Measurements from ENCODE around the gene RNU5B-1.
"Not testable (repeated sequence)": the region's sequence is repeated elsewhere in the genome, so short reads cannot be mapped to it uniquely, and the experiment has no call there.

RNU5B-1 gene

DNA sequence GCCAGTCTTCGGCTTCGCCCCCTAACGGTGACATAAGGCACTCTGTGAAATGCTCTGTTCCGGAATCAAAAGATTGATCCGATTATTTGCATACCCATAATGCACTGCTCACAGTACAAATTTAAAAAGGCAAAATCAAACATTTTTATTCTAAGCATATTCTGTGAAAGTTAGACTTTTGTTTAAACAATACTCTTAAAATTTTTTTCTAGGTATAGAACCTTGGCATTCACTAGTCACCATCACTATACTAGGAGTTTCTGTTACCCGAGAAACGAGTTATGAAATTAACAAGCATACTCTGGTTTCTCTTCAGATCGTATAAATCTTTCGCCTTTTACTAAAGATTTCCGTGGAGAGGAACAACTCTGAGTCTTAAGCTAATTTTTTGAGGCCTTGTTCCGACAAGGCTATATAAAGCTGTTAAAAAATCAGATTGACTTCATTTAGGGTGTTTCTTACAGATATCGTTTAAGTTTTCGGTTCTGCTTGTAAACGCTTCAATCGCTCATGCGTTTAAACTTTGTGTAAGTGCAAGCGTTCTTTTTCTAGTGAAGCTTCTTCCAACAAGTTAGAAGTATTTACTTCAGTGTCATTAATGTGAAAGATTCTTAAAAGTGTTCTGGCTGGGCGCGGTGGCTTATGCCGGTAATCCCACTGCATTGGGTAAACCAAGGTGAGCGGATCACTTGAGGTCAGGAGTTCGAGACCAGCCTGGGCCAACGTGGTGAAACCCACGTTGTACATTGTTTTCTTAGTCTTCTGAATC lies at the start of gene RNU5B-1:
RNU5B-1 (plus strand) TSS at position 297 of the 769 bp plus-strand sequence.
- peak; percentile 73 to 77 for DNase-seq (ENCODE audit: low read depth in 2 of 2)

DNA sequence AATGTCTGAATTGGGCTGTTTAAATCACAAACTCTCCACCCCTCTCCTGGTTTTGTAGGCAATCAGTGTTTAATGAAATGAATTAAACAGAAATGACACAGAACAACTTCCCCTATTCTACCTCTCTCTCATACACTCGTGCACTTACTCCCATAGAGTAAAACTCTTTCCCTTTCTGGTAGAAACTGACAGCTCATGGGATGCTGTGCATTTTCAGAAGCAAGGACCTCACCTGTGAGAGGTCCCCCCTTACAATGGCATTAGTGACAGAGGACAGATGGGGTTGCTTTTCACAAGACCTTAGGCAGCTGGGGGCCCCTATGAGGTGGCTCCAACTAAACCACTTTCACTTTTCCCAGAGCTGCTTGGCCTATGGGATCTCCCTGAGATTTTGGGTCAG lies 49.7 kb upstream of the RNU5B-1 start:
- no peak for DNase-seq (ENCODE audit: low read depth in 2 of 2)

DNA sequence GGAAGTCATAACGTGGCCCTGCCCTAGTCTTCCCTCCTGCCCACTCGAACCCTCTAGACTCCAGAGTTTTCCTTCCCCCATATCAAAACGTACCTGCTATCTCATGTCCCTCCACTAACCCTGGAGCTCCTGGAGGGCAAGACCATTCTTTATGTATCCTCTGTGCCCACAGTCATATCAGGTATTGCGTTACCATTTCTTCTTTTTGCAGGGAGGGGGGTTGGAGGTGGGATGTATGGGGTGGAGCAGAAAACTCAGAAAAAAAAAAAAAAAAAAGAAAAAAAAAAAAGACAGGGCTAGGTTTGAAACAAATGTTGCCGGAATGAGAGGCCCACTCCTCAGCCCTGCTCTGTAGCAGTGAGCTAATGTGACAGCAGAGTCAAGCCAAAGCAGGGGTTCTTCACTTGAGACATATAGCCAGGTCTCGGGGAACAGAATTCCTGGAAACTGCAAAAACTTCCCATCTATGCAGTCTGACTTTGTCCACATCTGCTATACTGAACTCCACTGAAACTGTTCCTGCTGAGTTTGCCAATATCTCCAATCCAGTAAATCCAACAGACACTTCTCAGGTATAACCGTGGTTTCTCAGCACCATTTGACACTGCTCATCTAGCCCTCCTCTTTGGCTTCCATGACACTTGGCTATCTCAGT lies 48.9 kb upstream of the RNU5B-1 start:
- no peak for DNase-seq (ENCODE audit: low read depth in 2 of 2)

DNA sequence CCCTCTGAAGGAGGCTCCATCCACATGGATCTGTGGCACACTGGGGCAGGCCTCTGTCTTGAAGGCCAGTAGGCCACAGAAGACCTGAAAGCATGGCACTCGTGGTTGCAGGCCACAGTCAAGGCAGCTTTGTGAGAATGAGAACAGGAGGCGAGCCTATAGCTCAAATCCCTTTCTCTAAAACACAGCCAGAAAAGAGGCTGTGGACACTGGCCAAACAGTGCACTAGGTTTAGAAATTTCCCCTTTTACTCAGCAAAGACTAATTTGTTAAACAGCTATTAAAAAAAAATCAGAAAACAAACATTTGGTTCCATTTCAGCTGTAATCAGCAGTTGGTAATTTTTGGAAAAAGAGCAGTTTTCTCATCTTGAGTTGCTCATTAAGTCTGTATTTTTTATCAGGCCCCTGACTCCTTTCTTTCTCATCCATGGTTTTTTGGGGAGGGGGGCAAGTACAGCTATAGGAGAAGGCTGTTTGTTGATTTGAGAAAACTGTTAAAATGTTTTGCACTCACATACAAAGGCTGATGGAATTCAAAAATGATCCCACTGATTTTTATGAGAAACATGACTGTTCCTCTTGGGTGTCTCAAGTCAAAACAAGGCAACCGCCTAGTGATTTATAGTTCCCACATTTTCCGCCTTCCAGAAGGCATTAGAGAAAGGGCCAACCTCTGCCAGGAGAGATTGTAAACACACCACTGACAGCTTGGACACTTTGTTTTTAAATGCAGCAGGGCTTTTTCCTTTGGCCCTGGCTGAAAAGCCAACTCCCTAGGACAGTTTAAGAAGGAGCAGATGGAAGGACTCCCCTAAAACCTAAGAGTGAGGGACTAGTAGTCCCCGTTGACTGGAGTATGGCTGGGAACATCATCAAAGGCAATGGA lies 45.9 kb upstream of the RNU5B-1 start:
- DNase-seq (ENCODE audit: low read depth in 2 of 2), result no peak

DNA sequence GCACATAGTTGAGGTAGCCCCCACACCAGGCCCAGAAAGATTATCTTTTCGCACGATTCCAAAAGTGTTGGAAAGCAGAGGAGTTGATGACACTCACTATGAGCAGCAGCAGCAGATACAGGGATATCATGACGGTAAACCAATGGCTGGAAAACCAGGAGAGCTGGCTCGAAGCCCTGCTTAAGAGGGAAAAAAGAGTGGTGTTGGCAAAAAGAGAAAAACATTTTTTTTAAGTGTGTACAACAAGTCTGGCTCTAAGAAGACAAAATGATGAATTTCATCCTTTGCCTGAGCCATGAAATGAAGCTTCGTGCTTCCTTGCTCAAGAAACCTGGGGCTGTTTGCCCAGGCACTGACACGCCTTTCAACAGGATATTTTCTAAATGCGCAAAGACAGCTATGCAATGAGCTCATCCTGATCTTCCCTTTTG lies 45.1 kb upstream of the RNU5B-1 start:
- no peak for DNase-seq (ENCODE audit: low read depth in 2 of 2)

DNA sequence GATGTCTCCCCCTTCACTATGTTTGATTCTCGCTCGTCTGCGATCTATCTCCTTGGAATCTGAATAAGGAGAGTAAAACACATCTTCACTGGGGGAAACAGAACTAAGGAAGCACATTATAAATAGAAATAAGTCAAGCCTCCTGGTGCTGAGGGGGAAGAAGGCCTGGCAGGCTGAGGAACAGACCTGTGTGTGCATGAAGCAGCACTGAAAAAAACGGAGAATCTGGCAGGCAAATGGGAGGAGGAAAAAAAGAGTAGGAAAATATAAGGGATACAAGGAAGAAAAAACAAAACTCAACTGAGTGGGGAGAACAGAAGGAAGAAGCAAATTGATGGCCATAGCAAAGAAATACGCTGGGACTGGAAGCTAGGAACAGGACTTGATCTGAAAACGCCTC lies 43.5 kb upstream of the RNU5B-1 start:
- DNase-seq (ENCODE audit: low read depth in 2 of 2), result no peak

DNA sequence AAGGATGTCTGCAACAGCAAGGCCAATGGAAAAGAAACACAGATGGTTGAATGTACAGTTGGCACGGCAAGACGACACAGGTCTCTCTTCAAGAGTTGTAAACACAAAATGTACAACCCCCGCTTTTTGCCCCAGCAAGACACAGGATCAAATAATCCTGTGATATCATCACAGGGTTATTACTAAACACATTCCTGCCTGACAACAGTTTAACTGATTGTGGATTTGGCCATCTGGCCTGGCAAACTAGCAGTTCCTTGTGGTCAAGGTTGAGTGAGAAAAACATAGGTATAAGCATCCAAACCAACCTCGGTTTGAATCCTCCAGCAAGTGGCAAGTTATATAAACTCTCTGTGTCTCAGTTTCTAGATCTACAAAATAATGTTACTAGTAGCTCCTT lies 41.2 kb upstream of the RNU5B-1 start:
- no peak for DNase-seq (ENCODE audit: low read depth in 2 of 2)

DNA sequence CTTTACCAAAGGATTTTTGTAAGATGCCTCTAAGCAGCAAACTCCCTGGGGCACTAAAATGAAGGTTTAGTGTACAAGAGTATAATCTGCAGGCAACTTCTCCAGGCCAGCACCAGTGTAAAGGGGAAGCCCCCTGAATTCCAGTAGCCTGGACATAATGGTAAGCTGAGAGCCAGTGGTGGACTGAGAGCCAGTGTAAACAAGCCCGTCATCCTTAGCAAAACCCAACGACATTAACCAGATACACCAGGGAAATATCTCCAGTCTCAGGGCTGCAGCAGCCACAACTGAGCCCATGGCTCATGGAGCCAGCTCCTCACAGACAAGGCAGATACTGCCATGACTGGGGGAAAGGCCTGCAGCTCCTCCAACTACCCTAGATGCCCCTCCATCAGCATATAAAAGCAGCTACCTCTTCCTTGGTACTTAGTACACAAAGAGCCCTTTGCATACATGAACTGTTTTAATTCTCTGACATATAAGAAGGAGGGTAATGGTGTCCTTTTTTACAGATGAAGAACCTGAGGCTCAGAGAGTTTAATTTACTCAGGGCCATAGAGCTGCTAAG lies 39.5 kb upstream of the RNU5B-1 start:
- DNase-seq (ENCODE audit: low read depth in 2 of 2), result no peak

DNA sequence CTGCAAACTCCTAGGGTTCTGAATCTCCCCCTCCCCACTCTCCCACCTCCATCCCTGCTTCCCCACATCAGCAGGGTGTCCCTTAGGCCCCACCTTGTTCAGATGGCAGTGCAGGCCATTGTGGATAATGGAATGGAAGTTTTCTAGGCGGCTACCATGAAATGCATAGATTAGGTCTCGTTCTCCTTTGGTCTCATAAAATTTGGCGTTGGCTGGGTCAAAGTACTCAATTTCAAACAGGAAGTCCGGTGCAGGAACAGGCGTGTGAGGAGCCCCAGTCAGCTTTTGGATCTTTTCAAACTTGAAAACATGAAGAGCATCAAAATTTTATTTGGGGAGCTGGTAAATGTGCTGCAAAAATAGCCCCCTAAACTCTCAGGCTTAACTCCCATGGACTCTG lies 38.0 kb upstream of the RNU5B-1 start:
- no peak for DNase-seq (ENCODE audit: low read depth in 2 of 2)

DNA sequence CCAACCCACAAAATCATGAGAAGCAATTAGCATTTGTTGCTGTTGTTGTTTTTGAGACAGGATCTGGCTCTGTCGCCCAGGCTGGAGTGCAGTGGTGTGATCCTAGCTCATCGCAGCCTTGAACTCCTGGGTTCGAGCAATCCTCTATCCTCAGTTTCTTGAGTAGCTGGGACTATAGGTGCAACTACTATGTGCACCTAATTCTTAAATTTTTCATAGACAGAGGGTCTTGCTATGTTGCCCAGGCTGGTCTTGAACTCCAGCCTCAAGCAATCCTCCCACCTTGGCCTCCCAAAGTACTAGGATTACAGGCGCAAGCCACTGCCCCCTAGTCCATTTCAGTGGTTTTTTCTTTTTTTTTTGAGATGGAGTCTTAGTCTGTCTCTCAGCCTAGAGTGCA lies 36.1 kb upstream of the RNU5B-1 start:
- no peak for DNase-seq (ENCODE audit: low read depth in 2 of 2)

DNA sequence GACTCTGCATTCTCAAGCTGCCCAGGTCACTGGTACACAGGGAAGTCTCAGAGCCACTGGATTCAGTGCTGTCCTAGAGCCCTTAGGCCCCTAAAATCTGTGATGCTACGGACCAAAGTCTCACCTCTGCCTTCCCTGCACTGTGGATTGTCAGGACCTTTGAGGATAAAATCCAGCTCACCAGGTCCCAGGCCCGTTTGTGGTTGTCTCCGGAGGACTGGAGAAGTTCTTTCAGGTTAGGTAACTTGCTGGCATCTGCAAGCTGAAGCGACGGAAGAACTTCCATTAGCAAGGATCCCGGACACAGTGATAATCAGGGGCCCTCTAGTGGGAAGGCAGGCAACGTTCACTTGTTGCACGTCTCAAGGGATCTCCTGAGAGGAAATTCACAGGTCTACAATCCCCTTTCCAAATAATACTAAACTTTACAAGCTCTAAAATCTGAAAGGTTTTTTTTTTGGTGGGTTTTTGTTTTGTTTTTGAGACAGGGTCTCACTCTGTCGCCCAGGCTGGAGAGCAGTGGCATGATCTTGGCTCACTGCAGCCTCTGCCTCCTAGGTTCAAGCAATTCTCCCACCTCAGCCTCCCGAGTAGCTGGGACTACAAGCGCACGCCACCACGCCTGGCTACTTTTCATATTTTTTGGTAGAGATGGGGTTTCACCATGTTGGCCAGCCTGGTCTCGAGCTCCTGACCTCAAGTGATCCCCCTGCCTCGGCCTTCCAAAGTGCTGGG lies 33.5 kb upstream of the RNU5B-1 start:
- DNase-seq (ENCODE audit: low read depth in 2 of 2), result not testable (repeated sequence)

DNA sequence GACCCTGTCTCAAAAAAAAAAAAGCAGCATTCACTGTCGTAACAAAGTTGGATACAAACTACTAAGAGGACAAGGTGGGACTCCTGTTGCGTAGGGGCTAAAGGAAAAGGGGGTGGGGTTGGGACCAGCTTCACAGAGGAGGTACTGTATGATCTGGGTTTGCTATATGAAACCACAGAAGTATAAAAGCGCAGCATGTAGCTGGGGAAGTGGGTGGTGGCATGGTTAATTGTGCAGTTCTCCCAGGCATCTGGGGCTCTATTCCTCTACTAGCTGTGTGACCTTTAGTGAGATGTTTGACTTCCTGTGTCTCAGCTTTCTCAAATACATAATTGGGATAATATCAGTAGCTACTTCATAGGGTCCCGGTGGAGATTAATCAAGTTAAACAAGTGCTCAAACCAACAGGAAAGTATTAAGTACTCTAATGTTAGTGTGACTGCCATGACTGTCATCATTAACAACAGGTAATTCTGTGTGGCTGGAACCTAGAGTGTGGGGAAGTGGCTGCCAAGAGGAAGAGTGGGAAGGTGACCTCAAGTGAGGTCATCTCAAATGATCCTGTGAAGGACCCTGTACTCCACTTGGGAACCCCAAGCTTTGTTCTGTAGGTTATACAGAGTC lies 29.3 kb upstream of the RNU5B-1 start:
- DNase-seq (ENCODE audit: low read depth in 2 of 2), result no peak

DNA sequence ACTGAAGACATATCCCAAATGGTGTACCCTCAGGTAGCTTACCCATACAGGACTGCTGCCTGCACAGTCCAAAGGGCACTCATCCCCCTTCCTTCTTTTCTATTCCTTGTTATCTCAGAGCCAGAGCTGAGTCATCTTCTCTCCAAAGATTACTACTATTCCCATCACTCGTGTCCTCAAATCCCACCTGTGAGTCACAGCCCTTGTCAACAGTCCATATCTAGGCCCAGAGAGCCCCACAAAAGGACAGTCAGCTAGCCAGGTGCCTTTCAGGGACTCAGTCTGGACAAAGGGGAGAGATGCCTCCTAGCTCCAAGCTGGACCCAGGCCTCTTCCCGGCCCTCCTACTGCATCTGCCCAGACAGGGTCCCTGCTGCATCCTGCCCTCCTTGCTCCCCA lies 28.8 kb upstream of the RNU5B-1 start:
- DNase-seq (ENCODE audit: low read depth in 2 of 2), result no peak

DNA sequence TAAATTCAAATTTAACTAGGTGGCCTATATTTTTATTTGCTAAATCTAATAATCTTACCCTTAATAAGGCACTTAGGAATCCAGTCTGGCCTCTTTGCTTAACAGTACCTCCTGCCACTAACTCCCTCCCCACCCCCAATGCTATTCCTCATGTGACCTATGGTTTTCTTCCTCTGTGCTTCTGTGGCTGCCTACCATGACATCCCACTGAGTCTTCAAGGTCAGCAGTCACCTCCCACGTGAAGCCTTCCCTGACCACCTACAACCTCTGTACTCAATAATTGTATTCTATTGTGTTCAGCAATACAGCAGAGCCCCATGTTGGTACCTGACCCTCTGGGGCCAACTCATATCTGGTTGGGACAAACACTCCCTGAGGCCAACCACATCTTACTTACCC lies 27.5 kb upstream of the RNU5B-1 start:
- DNase-seq (ENCODE audit: low read depth in 2 of 2), result no peak

DNA sequence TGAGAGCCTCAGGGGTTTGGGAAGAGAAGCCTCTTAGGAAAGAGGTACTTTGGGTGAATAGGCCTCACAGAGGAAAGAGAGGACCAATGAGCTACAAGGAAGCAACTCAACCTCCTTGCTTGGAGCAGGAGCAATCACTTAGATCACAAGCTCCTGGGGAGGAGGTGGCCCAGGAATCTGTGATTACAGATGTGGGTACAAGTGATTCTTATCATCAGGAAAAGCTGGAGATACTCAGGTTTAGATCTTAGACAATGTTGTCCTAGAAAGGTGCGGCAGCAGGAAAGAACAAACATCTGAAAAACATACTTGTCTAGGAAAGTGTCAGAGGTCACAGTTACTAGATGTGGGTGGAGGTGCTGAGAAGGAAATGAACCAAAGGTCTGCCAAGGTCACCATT lies 26.0 kb upstream of the RNU5B-1 start:
- no peak for DNase-seq (ENCODE audit: low read depth in 2 of 2)

DNA sequence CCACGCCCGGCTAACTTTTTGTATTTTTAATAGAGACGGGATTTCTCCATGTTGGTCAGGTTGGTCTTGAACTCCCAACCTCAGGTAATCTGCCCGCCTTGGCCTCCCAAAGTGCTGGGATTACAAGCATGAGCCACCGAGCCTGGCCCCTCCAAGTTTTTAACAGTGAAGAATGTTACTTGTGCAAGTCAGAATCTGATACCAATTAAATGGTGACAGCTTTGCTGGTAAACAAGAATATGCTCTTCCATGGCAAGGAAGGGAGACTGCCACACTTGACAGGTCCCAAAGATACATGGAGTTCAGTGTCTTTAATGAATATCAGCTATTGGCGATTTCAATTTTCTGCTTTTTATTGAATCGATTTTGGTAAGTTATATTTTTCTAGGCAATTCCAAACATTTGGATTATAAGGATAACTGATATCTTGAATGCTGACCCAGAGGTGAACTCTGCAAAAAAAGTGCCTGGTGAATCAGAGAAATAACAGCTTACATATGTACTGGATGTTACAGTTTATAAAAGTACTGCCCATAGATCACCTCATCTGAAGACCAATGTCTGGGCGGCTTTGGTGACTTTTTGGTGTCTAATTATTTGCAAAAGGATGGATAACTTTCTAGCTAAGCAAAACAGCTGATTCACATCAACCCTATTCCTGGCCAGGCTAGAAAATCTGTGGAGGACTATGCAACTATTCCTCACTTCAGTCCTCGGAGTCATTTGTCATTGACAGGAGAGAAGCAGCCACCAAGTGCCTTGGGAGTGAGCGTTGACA lies 19.0 kb upstream of the RNU5B-1 start:
- no peak for DNase-seq (ENCODE audit: low read depth in 2 of 2)

DNA sequence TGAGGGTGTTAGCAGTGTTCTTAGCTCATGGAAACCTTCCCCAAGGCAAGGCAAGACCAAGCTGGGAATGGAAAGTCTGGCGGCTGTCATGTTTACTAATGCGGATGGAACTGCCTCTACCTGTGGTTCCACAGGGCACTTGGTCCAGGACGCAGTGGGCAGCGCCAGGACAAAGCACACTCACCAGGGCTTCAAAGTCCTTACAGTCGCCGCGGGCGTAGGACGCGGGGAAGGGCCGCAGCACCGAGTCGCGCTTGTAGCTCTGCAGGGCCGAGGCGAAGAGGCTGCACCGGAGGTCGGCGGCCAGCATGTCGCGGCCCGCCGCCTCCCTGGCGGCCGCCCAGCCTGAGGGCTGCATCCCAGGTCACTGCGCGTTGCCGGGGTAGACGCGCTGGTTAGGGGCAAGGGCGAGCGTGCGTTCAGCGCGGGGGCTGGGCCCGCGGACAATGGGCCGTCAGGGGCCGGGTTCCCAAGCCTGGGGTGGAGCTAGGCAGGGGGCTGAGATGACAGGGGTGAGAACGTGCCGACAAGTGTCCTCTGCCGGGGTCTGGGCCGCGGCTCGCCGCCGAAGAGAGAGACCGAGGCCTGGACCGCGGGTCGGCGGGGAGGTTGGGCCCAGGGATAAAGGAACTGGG lies 18.3 kb upstream of the RNU5B-1 start:
- DNase-seq (ENCODE audit: low read depth in 2 of 2), result peak in 1 of 2 donors; percentile 10

DNA sequence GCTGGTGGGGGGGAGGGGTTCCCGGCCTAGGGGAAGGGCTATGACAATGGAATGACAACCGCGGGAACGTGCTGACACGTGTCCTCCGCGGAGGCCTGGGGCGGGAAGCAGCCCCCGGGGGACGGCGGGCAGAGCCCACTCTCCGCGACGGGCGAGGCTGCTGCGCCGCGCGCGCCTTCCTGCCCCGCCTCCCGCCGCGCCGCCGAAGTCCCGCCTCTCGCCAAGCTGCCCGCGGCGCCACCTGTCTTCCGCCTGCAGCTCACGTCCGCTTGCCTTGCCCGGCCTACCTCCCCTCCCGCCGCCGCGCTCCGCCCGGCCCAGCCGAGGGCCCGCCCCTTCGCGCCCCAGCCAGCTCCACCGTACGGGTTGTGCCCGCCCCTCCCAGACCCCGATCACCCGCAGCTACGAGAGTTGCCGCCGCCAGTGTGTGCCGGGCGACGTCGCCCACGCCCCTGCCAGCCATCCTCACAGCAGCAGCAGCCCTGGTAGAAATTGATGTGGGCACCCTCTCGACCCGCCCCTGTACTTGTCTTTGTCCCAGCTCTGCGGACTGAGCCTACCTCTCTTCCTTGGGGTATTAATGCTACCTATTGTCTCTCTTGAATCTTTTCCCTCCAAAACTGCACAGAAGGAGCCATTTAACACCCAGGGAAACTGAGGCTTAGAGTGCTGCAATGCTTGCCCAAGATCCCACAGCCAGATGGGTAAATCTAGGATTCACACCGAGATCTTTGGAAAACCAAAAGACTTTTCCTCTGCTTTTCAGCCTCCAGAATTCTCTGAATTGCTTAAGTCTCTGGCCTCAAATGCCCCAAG lies 17.6 kb upstream of the RNU5B-1 start, which contains the start of gene PARP16:
PARP16 (minus strand) TSS at position 180 of the 816 bp plus-strand sequence. CDS start 457 bp downstream, outside the sequence.
- peak; percentile 92 to 93 for DNase-seq (ENCODE audit: low read depth in 2 of 2)

DNA sequence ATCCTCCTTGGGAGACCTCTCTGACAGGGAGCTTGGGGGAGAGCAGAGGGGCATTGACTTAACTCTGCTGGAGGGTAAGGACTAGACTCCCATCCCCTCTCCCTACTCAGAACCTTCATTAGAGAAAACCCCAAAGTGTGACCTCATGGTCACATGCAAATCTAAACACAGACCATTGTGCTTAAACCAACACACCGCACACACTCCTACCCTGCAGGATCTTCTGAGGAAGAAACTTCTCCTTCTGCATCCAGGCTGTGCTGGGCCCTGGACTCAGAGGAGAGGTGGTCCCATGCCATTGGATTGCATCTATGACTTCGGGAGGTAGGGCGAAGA lies 17.0 kb upstream of the RNU5B-1 start:
- no peak for DNase-seq (ENCODE audit: low read depth in 2 of 2)
